Measurements from ENCODE around the gene DNAJC27.

DNAJC27 gene

DNA sequence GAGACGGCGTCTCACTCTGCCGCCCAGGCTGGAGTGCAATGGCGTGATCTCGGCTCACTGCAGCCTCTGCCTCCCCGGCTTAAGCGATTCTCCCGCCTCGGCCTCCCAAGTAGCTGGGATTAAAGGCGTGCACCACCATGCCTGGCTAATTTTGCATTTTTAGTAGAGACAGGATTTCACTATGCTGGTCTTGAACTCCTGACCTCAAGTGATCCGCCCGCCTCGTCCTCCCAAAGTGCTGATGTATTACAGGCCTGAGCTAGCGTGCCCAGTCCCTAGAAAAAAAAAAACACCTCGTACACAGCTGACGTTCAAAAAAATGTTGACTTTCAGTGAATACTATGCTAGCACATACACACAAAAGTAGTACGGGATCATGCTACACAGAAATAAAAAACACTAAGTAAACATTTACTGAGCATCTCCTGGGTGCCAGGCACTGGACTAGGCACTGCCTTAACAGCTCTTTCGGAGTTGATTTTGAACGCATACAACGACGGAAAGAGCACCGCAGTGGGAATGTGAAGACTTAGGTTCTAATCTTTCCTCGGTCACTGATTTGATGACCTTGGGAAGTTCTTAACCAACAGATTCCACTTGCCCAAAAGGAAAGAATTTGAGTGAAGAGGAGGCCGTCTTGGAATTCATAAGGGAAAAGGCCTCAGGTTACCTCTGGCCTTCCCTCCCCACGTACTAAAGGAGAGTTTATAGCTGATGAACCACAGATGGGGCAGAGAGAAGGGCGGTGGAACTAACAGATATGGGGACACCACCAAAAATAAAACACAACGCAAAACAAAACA is 1.1 kb downstream of the DNAJC27 start:
- DNase-seq: no peak

- DNase-seq: no peak
These were observed 2.0 kb downstream of the DNAJC27 start for GRCh38 chr2:24969784-24970183.

DNA sequence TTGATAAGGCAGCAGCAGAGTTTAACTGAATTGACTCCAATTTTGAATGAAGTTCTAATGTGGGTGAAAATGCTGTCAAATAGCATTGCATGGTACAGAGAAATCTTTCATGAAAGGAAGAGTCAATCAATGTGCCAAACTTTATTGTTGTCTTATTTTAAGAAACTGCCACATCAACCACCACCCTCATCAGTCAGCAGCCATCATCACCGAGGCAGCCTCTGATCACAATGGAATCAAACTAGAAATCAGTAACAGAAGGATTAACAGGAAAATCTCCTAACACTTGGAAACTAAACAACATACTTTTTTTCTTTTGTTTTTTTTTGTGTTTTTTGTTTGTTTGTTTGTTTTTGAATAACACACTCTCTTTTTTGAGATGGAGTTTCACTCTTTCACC is 9.9 kb downstream of the DNAJC27 start:
- no peak for DNase-seq

DNA sequence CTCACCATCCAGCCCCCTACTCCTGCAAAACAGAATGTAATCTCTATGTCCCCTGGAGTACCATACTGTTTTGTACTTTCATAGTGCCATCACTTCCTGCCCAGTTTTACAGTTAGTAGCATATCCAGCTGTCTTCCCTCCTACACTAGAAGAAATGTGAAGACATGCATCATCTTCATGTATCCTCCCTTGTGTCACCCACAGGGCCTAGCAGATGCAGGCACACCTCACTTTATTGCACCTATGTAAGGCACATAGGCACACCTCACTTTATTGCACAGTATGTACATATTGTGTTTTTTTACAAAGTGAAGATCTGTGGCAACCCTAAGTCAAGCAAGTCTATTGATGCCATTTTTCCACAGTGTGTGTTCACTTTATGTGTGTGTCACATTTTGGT is 12.0 kb downstream of the DNAJC27 start:
- DNase-seq: no peak

GRCh38 chr2:24958411-24958935 is 13.3 kb downstream of the DNAJC27 start:
- no peak for DNase-seq

DNA sequence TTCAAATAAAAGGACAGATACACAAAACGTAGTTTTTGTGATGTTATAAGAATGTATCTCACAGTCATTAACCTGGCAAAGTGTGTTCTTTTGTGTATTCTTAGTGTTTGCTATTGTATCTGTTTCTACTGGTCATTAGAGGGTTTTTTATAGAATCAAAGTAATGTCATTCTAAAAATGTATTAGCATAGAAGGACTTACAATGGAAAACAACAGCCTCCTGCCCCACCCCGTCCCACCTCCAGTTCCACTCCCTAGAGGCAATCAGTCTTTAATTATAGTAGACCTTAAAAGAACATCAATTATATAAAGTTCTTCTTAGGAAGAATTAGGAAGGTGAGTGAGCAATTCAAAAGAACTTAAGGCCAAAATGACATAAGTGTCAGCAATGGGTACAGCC is 13.8 kb downstream of the DNAJC27 start:
- no peak for DNase-seq

DNA sequence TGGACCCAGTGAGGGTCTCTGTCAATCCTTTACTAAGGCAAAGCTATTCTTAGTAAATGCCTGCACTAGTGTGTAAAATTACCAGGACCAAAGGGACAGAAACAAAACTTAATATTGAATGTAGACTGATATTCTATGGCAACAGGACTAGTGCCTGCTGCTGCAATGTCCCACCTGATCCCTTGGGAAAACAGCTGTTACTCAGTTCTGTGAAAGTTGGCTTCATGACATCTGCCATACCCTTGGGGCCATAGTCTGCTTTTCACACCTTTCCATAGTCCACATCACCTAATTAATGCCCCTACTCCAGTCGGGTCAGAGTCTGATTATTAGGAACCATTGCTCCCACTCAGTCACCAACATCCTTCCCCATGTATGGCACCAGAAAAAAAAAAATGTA is 14.5 kb downstream of the DNAJC27 start:
- DNase-seq: no peak

DNA sequence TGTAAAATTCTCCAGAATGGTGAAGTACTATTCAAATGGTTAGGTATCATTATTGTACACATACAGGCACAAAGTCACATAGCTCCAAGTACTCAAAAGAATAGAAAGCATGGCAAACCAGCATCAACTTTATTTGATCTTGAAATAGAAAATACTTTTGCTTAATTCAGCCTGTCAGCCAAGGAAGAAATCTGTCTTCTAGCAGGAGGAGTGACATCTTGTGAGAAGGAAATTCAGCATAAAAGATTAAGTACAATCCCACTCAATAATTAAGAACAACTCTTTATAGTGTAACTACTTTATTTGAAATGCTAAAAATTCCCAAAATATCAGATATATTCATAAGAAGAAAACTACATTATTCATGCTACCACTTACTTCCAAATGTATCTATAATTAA is 15.8 kb downstream of the DNAJC27 start:
- no peak for DNase-seq

DNA sequence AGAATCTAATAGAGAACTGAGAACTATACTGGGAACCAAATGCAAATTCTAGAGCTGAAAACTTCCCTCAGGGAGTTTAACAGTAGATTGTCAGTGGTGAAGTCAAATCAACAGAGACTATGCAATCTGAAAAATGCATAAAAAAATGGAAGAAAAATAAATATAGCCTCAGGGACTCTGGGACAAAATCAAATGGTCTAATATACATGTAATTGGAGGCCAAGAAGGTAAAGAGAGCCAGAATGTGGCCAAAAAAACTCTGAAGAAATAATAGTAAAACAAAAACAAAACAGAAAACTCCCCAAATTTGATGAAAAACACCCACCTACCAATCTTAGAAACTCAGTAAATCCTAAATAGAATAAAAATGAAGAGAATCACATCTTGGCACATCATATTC is 16.5 kb downstream of the DNAJC27 start:
- DNase-seq: no peak

- DNase-seq: no peak
These were observed 21.7 kb downstream of the DNAJC27 start for GRCh38 chr2:24950102-24950501.

- DNase-seq: no peak
These were observed 23.2 kb downstream of the DNAJC27 start for GRCh38 chr2:24948506-24948905.

DNA sequence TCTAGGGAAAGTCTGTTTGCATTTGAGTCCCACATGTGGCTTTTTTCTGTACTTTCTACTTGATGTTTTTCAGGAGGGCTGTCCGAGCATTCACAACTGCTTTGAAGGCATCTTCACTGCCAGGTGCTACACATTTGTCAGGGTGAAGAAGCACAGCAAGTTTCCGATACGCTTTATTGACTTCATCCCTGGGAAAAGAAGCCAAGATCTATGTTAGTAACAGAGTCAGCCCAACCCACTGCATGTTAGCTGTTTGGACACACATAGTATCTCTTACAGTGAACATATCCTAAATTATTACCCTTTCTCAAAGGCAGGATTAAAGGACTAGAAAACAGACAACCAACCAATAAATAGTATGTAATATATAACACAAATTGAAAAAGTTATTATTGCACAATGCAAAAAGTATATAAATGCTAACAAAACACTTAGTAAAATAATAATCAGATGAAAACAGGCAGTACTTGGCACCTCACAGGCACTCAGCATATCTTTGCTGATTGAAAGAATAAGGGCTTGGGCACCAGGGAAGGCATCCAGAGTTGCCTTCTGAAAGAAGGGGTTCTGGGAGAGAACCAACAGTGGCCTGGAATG is 24.1 kb downstream of the DNAJC27 start:
- DNase-seq: no peak

DNA sequence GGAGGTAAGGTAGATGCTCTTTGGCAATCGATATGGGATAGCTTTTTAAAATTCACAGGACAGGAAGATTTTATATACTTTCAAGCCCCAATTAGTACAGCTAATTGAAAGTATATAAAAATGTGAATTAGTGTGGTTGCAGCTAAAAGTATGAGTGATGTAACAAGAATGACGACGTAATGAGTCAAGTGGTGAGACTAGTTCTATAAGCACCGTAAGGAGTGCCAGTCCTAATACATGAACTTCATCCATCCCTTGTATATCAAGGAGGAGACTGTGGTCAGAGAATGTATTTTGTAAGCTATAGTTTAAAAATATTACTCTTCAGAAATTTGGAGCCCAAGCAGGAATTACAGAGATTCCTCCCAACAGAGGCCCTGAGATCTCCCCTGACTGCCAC is 25.8 kb downstream of the DNAJC27 start:
- DNase-seq: no peak

DNA sequence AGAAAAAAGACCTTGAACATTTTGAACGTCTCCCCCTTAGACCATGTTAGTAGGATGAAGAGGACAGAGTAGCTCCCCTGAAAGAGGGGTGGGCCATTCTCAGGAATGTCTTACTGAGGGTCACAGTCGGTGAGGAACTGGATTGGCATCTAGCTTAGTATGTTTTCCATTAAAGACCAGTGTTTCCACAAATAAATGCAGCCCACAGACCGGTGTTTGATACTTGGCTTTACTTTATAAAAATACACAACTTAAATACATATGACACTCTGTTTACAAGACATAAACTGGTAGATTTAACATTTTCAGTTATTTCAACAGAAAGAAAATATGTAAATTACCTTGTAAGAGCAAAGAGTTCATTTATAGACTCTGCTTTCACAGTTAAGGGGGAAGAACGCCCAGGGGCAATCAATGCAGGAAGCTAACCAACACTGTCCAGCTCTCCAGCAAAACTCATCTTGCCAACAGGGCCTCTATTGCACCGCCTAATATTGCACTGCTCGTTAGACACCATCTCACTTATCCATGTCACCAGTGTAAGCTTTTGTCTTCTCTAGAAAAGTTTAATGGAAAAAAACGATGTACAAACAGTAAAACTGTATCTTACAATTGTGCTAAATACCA is 28.2 kb downstream of the DNAJC27 start:
- DNase-seq: no peak

DNA sequence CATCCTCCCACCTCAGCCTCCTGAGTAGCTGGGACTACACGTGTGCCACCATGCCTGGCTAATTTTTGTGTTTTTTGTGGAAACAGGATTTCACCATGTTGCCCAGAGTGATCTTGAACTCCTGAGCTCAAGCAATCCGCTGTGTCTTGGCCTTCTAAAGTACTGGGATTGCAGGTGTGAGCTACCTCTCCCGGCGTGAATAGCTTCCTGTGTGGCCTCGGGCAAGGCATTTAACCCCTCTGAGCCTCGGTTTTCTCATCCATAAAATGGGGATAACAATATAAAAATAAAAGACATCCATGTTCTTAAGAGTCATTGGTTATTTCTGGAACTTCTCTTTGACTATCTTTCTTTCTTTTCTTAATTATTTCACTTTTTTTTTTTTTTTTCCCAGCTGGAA is 32.4 kb downstream of the DNAJC27 start:
- no peak for DNase-seq

DNA sequence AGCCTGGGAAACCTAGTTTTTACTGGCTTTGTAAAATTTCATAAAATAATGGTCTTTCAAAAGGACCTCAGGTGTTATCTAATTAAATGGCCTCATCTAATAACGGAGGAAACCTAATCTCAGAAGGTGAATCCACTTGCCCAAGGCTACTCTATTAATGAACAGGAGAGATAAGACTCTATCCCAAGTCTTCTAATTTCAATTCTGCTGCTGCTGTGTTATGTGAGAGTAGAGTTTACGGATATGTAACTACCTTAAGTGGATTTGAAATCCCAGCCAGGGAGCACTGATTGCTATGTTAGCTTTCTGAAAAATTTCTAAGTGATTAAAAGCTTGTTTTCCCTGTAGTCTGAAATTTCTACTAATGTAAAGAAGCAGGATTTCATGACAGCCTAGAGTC is 34.5 kb downstream of the DNAJC27 start:
- no peak for DNase-seq

DNA sequence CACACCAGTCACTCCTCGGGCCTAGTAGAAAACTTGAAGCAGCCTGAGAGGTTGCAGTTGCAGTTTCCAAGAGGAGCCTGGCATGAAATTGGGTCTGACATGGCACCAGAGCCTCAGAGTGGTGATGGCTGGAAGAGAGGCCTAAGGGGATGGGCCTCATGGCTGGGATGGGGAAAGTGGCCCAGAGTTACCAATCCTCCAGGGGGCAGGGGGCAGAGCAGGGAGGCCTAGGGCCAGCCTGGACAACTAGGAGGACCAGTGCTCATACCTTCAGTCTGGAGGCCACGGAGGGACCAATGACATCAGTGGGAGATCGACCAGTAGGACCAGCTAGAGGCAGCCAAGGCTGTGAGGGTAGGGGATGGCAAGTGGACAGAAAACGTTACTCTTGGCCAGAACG is 36.6 kb downstream of the DNAJC27 start:
- DNase-seq: no peak

DNA sequence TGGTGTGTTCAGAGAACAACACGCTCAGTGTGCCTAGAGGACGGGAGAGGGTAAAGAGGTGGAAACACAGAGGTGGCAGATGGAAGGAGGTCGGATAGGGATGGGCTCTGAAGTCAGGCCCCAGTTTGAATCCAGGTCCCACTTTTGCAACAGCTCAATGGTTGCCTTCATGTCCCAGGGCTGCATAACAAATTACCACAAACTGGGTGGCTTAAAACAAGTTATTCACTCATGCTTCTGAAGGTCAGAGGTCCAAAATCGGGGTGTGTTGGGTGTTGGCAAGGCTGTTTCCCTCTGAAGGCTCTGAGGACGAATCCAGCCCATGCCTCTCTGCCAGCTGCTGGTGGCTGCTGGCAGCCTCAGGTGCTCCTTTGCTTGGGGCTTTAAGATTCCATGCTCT is 39.0 kb downstream of the DNAJC27 start:
- no peak for DNase-seq

GRCh38 chr2:24930768-24931167 is 41.0 kb downstream of the DNAJC27 start:
- DNase-seq: no peak

- no peak for DNase-seq
These were observed 42.5 kb downstream of the DNAJC27 start for GRCh38 chr2:24929230-24929629.

- no peak for DNase-seq
These were observed 43.7 kb downstream of the DNAJC27 start for GRCh38 chr2:24928036-24928435.

DNA sequence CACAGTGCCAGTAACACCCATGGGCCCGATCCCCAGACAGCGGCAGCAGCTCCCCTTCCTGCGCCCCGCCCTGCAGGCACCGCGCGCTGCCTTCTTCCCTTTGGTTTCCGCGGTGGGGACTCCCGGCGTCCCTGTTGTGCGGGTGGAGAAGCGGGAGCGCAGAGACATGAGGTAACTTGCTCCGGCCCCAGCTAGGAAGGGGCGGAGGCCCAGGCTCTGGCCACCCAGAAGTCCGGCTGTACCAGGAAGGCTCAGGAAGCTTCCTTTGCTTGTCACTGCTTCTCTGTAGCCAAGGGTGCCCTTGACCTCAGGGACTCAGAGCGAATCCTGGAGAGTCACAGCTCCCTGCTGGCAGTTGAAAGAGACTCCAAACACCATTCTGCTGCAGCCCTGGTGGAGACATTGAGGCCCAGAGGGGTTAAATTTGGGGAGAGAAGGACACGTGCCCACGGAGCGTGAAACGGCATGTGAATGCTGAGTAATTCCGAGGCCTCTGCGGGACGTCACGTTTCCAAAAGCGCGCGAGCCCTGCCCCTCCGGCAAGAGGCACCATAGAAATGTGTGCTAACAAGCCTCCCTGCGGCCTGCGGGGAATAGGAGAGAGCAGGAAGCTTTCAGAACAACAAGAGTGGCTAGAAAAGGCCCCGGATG is 45.0 kb downstream of the DNAJC27 start:
- peak; percentile 22 for DNase-seq

DNA sequence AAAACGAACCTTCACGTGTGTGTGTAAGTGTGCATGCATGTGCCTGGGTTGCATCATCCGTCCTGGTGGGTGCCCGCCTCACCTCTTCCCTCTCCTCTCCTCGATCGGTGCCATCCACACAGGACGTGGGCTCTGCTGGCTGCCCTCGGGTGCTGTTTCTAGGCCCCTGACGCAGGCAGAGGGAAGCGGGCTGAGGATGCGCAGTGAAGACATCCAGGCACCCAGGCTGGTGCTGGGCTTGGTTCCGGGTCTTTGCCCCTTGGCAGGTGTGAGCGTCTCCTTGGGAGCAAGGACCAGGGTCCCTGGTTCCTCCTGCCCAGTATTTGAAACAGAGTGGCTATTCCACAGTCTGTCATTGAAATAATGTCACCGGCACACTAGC is 45.5 kb downstream of the DNAJC27 start:
- DNase-seq: no peak

- no peak for DNase-seq
These were observed 45.9 kb downstream of the DNAJC27 start for GRCh38 chr2:24925815-24926214.

Measured in activated effector memory CD4-positive, alpha-beta T cell treated with Interleukin-2 at 50 U/mL for 16 hours (primary cell).